SK-N-SH (cell line): ENCODE measurements around the gene RFX5. TPM values are rescaled to one million over a fixed set of nuclear protein-coding genes. Genes with fewer than 3 reads are reported as not detected.

Experiments used
- CTCF ChIA-PET: fragments of 300-600, 350-600 bp; formaldehyde crosslinking; extraction: SDS; loops from one replicate; lab custom pipeline; 2021; lab: Yijun Ruan, JAX
- POLR2A ChIA-PET: fragments of 350-600 bp; sonication (Branson Sonifier 250); formaldehyde crosslinking; extraction: SDS; loops from one replicate; lab custom pipeline; 2020; ENCODE audit warnings: antibody characterized with exemption, inconsistent platforms; lab: Yijun Ruan, JAX
- DNase-seq: peaks from one replicate; pipeline ENCODE4 v3.0.0; 2012
- H2AFZ ChIP-seq: fragments of 200-600 bp; sonication (generic); 2 replicates; pipeline ENCODE4 v1.8.1; 2016; ENCODE audit warnings: antibody characterized with exemption, mild to moderate bottlenecking, low read depth
- H3F3A ChIP-seq: fragments of 200-600 bp; sonication (generic); replicated peaks from 2 replicates; pipeline ENCODE3; 2016; ENCODE audit warnings: antibody characterized with exemption, mild to moderate bottlenecking; ENCODE audit not compliant: insufficient read depth
- H3K27ac ChIP-seq, 2 experiments: fragments of 200-500 bp in 1 of 2; fragments of 200-600 bp in 1 of 2; sonication (Bioruptor generic) in 1 of 2; sonication (generic), shearing (Covaris generic) in 1 of 2; 2 replicates each; pipeline versions ENCODE4 v1.5.1 to v1.6.1; 2014 to 2016; ENCODE audit warnings: low read depth in 2 of 2, inconsistent platforms in 1 of 2, low read length in 1 of 2, mild to moderate bottlenecking in 1 of 2, mixed read lengths in 1 of 2
- H3K27me3 ChIP-seq: fragments of 200-600 bp; sonication (generic), shearing (Covaris generic); 2 replicates; pipeline ENCODE4 v1.6.1; 2016; ENCODE audit warnings: mixed run types; ENCODE audit not compliant: insufficient read depth
- H3K36me3 ChIP-seq, 2 experiments: fragments of 200-500 bp in 1 of 2; fragments of 200-600 bp in 1 of 2; sonication (Bioruptor generic) in 1 of 2; sonication (generic) in 1 of 2; replicated peaks in 1 of 2; 2 replicates each; pipeline versions ENCODE3 to v1.5.1; 2014 to 2016; ENCODE audit warnings: low read length in 1 of 2, mild to moderate bottlenecking in 1 of 2; ENCODE audit not compliant: insufficient read depth in 2 of 2, control insufficient read depth in 1 of 2
- H3K4me1 ChIP-seq, 2 experiments: fragments of 200-500 bp in 1 of 2; fragments of 200-600 bp in 1 of 2; sonication (Bioruptor generic) in 1 of 2; sonication (generic), shearing (Covaris generic) in 1 of 2; 2 replicates each; pipeline versions ENCODE4 v1.5.1 to v1.6.1; 2014 to 2016; ENCODE audit warnings: low read depth in 1 of 2, low read length in 1 of 2, mixed run types in 1 of 2; ENCODE audit not compliant: insufficient read depth in 2 of 2, control insufficient read depth in 1 of 2
- H3K4me2 ChIP-seq: fragments of 200-600 bp; sonication (generic), shearing (Covaris generic); 2 replicates; pipeline ENCODE4 v1.6.1; 2017; ENCODE audit warnings: mixed run types
- H3K4me3 ChIP-seq, 2 experiments: fragments of 200-500 bp in 1 of 2; fragments of 200-600 bp in 1 of 2; sonication (Bioruptor generic) in 1 of 2; sonication (generic), shearing (Covaris generic) in 1 of 2; 2 replicates each; pipeline versions ENCODE4 v1.5.1 to v1.8.1; 2014 to 2016; ENCODE audit warnings: low read depth in 2 of 2, inconsistent platforms in 1 of 2, low read length in 1 of 2, mild to moderate bottlenecking in 1 of 2, mixed read lengths in 1 of 2, moderate library complexity in 1 of 2
- H3K79me2 ChIP-seq: fragments of 200-600 bp; sonication (generic); 2 replicates; pipeline ENCODE4 v1.8.1; 2017; ENCODE audit warnings: mild to moderate bottlenecking; ENCODE audit not compliant: insufficient read depth
- H3K9ac ChIP-seq: fragments of 200-600 bp; sonication (generic); 2 replicates; pipeline ENCODE4 v1.6.1; 2017; ENCODE audit warnings: mixed run types
- H3K9me2 ChIP-seq: fragments of 200-600 bp; sonication (generic); 2 replicates; pipeline ENCODE4 v1.6.1; 2017; ENCODE audit warnings: mixed run types
- H3K9me3 ChIP-seq: fragments of 200-600 bp; sonication (generic); 2 replicates; pipeline ENCODE4 v1.6.1; 2017; ENCODE audit warnings: mixed run types, mild to moderate bottlenecking, moderate library complexity
- H4K20me1 ChIP-seq: fragments of 200-600 bp; sonication (generic); 2 replicates; pipeline ENCODE4 v1.6.1; 2017; ENCODE audit warnings: mild to moderate bottlenecking, mixed run types; ENCODE audit not compliant: insufficient read depth
- EP300 ChIP-seq, 2 experiments: IDR thresholded peaks; 2 replicates each; pipeline versions ENCODE4 v1.4.0 to v1.6.1; 2012; ENCODE audit warnings: borderline replicate concordance in 1 of 2, low read depth in 1 of 2, low read length in 1 of 2
- EZH2phosphoT487 ChIP-seq: fragments of 200-600 bp; sonication (generic); IDR thresholded peaks from 2 replicates; pipeline ENCODE4 v1.6.1; 2017; ENCODE audit warnings: low read depth, mixed run types, mild to moderate bottlenecking, antibody characterized with exemption, moderate library complexity, borderline replicate concordance
- GABPA ChIP-seq: IDR thresholded peaks from 2 replicates; pipeline ENCODE4 v1.4.0; 2012; ENCODE audit warnings: low read depth, mild to moderate bottlenecking
- IRF3 ChIP-seq: fragments of 150-350 bp; IDR thresholded peaks from 2 replicates; pipeline ENCODE4 v1.6.1; 2016; ENCODE audit warnings: mild to moderate bottlenecking, low read depth, low read length
- MAX ChIP-seq: IDR thresholded peaks from 2 replicates; pipeline ENCODE4 v1.4.0; 2012; ENCODE audit warnings: low read depth
- NFIC ChIP-seq: IDR thresholded peaks from 2 replicates; pipeline ENCODE4 v1.4.0; 2012; ENCODE audit warnings: borderline replicate concordance
- NRF1 ChIP-seq: IDR thresholded peaks from 2 replicates; pipeline ENCODE4 v1.6.1; 2012; ENCODE audit warnings: low read depth, mild to moderate bottlenecking, low read length
- POLR2AphosphoS5 ChIP-seq: IDR thresholded peaks from 2 replicates; pipeline ENCODE4 v1.6.1; 2012; ENCODE audit warnings: low read depth, low read length
- RAD21 ChIP-seq: IDR thresholded peaks from 2 replicates; pipeline ENCODE4 v1.6.1; 2012; ENCODE audit warnings: mild to moderate bottlenecking, low read length
- REST ChIP-seq: IDR thresholded peaks from 2 replicates; pipeline ENCODE4 v1.6.1; 2012; ENCODE audit warnings: mild to moderate bottlenecking, low read depth, low read length, moderate library complexity
- TCF12 ChIP-seq: IDR thresholded peaks from 2 replicates; pipeline ENCODE4 v1.4.0; 2012
- TEAD4 ChIP-seq: IDR thresholded peaks from 2 replicates; pipeline ENCODE4 v1.4.0; 2012; ENCODE audit warnings: mild to moderate bottlenecking, borderline replicate concordance; ENCODE audit not compliant: insufficient read depth
- USF1 ChIP-seq: IDR thresholded peaks from 2 replicates; pipeline ENCODE4 v1.4.0; 2012; ENCODE audit warnings: low read depth, borderline replicate concordance
- USF2 ChIP-seq: fragments of 150-350 bp; IDR thresholded peaks from 2 replicates; pipeline ENCODE4 v1.6.1; 2017; ENCODE audit warnings: antibody characterized with exemption, low read length, low read depth, borderline replicate concordance
- ZBTB33 ChIP-seq: IDR thresholded peaks from 2 replicates; pipeline ENCODE4 v1.4.0; 2012; ENCODE audit warnings: low read depth, borderline replicate concordance
- WGBS: methylation state at CpG from one replicate; pipeline ENCODE4 v1.1.6; 2017; ENCODE audit warnings: low lambda C conversion rate; 5-methylcytosine and 5-hydroxymethylcytosine counted together
- polyA plus RNA-seq, 3 experiments: library from polyadenylated mRNA; depleted of rRNA; stranded (reverse); fragments of >200 nt; gene quantifications; 2 replicates each; pipeline ENCODE4 v1.2.3, GENCODE V29; 2012

The RFX5 gene
- polyA plus RNA-seq, 1 of the 3 experiments (the other 2 are of a cell fraction) = 29.1 TPM

- TF ChIP-seq USF2 (no peak), EP300 (IDR thresholded peaks at IDR 0.05; ENCODE audit: borderline replicate concordance in 1 of 2, low read depth in 1 of 2, low read length in 1 of 2) (no peak), ZBTB33 (no peak), NRF1 (no peak), REST (no peak), NFIC (no peak)
These were observed 5.9 kb downstream of the RFX5 start (continued) for GRCh38 chr1:151340870-151341754.

GRCh38 chr1:151336556-151336955 lies 10.5 kb downstream of the RFX5 start:
- Histone ChIP-seq H3K4me1 (no peaks in the 10 kb centered on the region; a peak in 2 of 4 replicates), H3K36me3 (no peaks in the 10 kb centered on the region), H3K27me3 (no peaks in the 10 kb centered on the region), H2AFZ (no peak overlapping the region), H3K4me3 (no peak overlapping the region), H3K9me2 (no peaks in the 10 kb centered on the region), H4K20me1 (no peaks in the 10 kb centered on the region), H3K27ac (no peak overlapping the region), H3K9me3 (no peaks in the 10 kb centered on the region), H3F3A (peaks cover 15% of the 10 kb centered on the region), H3K4me2 (no peak overlapping the region), H3K9ac (no peak overlapping the region), H3K79me2 (no peaks in the 10 kb centered on the region)
- no peak for DNase-seq
- whole genome bisulfite sequencing = 93% methylated on average over 3 of the region's 3 CpGs
- CTCF ChIA-PET = interaction anchor here (11.2 kb wide), 1 partner anchor 30 kb away, joined by 309 read pairs; no protein-coding TSS in a partner anchor
- POLR2A ChIA-PET = interaction anchor here (1.1 kb wide), 1 partner anchor 9 kb away, joined by 4 read pairs; the partner anchor contains the start of gene PI4KB
- TF ChIP-seq POLR2AphosphoS5 (no peak), TEAD4 (no peak), EZH2phosphoT487 (no peak), TCF12 (no peak), IRF3 (no peak), RAD21 (no peak), MAX (no peak), EP300 (IDR thresholded peaks at IDR 0.05; ENCODE audit: borderline replicate concordance in 1 of 2, low read depth in 1 of 2, low read length in 1 of 2) (no peak), REST (no peak), NFIC (no peak), GABPA (no peak), USF1 (no peak)
